CD4-positive, alpha-beta T cell treated with Interferon gamma for 1 hour (primary cell): ENCODE data around the gene SDHAF3.
"Not testable (repeated sequence)": the region's sequence is repeated elsewhere in the genome, so short reads cannot be mapped to it uniquely, and the experiment has no call there.

Experiments used
- DNase-seq: peaks from one replicate; pipeline ENCODE4 v3.0.0-alpha.2; 2020

The SDHAF3 gene

GRCh38 chr7:97126483-97127171 is 9.1 kb downstream of the SDHAF3 start:
- no peak for DNase-seq

- DNase-seq, result no peak
Observed at GRCh38 chr7:97128736-97129135, 11.2 kb downstream of the SDHAF3 start.

GRCh38 chr7:97130417-97131139 is 13.1 kb downstream of the SDHAF3 start:
- DNase-seq, result no peak

GRCh38 chr7:97133159-97133558 is 15.7 kb downstream of the SDHAF3 start:
- no peak for DNase-seq

- no peak for DNase-seq
Observed at GRCh38 chr7:97138830-97139229, 21.3 kb downstream of the SDHAF3 start.

- DNase-seq, result no peak
Observed at GRCh38 chr7:97145068-97145467, 27.6 kb downstream of the SDHAF3 start.

GRCh38 chr7:97149843-97150242 is 32.3 kb downstream of the SDHAF3 start:
- no peak for DNase-seq

- no peak for DNase-seq
Observed at GRCh38 chr7:97155897-97156418, 38.5 kb downstream of the SDHAF3 start.

- DNase-seq, result not testable (repeated sequence)
Observed at GRCh38 chr7:97159984-97160383, 42.5 kb downstream of the SDHAF3 start.

GRCh38 chr7:97161609-97162008 is 44.1 kb downstream of the SDHAF3 start:
- DNase-seq, result not testable (repeated sequence)

GRCh38 chr7:97166308-97166707 is 48.8 kb downstream of the SDHAF3 start:
- DNase-seq, result no peak

GRCh38 chr7:97167176-97167575 is 49.7 kb downstream of the SDHAF3 start:
- no peak for DNase-seq

- DNase-seq, result no peak
Observed at GRCh38 chr7:97167749-97168148, 50.3 kb downstream of the SDHAF3 start.

- peak; percentile 5 for DNase-seq
Observed at GRCh38 chr7:97174303-97174702, 56.8 kb downstream of the SDHAF3 start.

- DNase-seq, result peak; percentile 43
Observed at GRCh38 chr7:97179454-97180104, 62.1 kb downstream of the SDHAF3 start.

GRCh38 chr7:97187067-97187466 is 69.6 kb downstream of the SDHAF3 start:
- no peak for DNase-seq

GRCh38 chr7:97196174-97196573 is 78.7 kb downstream of the SDHAF3 start:
- not testable (repeated sequence) for DNase-seq

- no peak for DNase-seq
Observed at GRCh38 chr7:97198596-97198995, 81.1 kb downstream of the SDHAF3 start.

GRCh38 chr7:97200018-97200417 is 82.5 kb downstream of the SDHAF3 start:
- no peak for DNase-seq

GRCh38 chr7:97203957-97204356 is 86.5 kb downstream of the SDHAF3 start:
- DNase-seq, result no peak

GRCh38 chr7:97204821-97205220 is 87.3 kb downstream of the SDHAF3 start:
- DNase-seq, result no peak

GRCh38 chr7:97215556-97215955 is 98.1 kb downstream of the SDHAF3 start:
- no peak for DNase-seq

GRCh38 chr7:97218767-97219166 is 101.3 kb downstream of the SDHAF3 start:
- DNase-seq, result no peak

GRCh38 chr7:97219237-97219636 is 101.7 kb downstream of the SDHAF3 start:
- DNase-seq, result no peak
